ENCODE data around the gene POLR2I.
"Not testable (repeated sequence)": the region's sequence is repeated elsewhere in the genome, so short reads cannot be mapped to it uniquely, and the experiment has no call there.

POLR2I gene

DNA sequence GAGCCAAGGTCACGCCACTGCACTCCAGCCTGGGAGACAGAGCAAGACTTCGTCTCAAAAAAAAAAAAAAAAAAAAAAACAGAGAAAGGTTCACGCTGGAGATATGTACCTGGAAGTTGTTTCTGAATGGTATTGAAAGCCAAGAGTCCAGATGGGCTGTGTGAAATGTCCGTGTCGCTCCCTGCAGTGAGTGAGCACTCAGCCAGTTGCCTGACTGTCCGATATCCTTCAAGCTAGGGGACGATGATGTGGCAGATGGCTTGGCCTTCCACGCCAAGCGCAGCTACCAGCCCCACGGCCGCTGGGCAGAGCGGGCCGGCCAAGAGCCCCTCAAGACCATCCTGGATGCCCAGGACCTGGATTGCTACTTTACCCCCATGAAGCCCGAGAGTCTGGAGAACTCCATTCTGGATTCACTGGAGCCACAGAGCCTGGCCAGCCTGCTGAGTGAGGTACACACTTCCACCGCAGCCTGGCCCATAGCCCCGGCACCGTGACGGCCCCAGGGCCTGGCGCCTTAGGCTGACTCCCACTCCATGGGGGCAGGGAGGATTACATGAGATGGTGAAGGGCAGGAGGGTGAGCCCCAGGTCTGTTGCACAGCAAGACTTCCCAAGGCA is 15.4 kb downstream of the POLR2I start:
- DNase-seq, result no peak

GRCh38 chr19:36097036-36097435 is 17.6 kb downstream of the POLR2I start:
- no peak for DNase-seq

DNA sequence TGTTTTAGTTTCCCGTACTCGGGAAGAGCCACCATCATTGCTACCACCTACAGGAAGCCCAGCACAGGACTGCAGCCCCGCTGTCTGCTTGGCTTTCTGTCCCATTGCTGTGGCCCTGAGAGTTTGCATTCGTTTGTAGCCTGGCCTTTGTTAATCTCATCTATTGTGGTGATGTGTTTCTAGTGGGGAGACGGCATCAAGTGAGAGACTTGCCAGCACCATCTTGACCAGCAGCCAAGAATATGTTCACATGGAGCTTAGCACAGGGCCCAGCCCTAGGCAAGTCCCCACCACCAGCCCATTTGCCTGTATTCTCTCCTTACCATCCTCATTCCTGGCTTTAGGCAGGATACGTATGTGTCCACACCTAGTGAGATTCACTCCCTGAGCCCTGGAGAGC is 21.0 kb downstream of the POLR2I start:
- no peak for DNase-seq

- DNase-seq, result no peak
Measured at GRCh38 chr19:36093146-36093662, 21.5 kb downstream of the POLR2I start.

GRCh38 chr19:36092566-36092965 is 22.1 kb downstream of the POLR2I start:
- DNase-seq, result no peak

GRCh38 chr19:36090910-36091695 is 23.6 kb downstream of the POLR2I start:
- DNase-seq, result no peak

DNA sequence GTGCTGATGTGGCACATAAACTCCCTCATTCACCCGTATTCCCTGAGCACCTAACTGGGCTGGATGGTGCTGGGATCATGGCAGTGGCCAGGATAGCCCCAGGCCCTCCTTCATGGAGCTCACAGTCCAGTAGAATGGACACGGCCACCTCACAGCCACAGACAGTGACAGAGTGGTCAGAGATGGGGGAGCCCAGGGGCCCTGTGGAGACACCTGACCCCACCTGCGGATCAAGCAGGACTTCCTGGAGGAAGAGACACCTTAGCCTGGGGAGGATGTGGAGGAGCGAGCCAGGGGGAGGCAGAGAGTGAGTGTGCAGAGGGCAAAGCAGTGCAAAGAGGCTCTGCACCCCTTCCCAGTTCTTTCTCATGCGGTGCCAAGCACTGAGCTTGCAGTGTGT is 24.8 kb downstream of the POLR2I start:
- no peak for DNase-seq

- no peak for DNase-seq
Measured at GRCh38 chr19:36086326-36086725, 28.3 kb downstream of the POLR2I start.

GRCh38 chr19:36084231-36085009 is 30.3 kb downstream of the POLR2I start:
- DNase-seq, result no peak

DNA sequence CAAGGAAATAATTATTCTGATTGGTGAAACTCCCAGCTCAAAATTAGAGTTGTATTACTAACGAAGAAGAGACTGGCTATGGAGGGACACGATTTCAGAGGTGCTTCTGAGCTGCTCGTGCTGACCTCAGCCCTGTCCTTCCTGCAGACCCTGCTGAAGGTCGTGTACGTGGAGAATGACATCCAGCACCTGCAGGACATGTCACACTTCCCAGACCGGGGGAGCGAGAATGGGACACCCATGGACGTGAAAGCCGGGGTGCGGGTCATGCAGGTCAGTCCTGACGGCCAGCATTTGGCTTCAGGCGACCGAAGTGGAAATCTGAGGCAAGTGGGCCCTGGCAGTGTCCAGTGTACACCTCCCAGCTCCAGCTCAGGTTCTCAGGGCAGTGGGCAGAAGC is 31.8 kb downstream of the POLR2I start:
- no peak for DNase-seq

GRCh38 chr19:36081894-36082293 is 32.8 kb downstream of the POLR2I start:
- no peak for DNase-seq

DNA sequence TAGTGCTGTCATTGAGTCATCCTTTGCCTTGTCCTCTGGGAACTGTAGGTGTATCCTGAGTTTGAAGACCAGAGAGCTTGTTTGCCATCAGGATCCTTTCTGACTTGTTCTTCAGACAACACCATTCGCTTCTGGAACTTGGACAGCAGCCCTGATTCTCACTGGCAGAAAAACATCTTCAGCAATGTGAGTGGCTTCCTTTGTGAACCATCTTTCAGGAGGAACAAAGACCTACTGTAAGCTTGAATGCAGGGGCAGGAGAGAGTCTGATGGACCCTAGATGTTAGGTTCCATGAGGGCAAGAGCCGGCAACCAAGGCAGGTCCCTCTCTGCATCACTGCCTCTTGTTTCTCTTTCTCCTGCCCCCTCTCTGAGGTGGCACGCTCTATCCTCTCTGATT is 33.3 kb downstream of the POLR2I start:
- DNase-seq, result no peak

DNA sequence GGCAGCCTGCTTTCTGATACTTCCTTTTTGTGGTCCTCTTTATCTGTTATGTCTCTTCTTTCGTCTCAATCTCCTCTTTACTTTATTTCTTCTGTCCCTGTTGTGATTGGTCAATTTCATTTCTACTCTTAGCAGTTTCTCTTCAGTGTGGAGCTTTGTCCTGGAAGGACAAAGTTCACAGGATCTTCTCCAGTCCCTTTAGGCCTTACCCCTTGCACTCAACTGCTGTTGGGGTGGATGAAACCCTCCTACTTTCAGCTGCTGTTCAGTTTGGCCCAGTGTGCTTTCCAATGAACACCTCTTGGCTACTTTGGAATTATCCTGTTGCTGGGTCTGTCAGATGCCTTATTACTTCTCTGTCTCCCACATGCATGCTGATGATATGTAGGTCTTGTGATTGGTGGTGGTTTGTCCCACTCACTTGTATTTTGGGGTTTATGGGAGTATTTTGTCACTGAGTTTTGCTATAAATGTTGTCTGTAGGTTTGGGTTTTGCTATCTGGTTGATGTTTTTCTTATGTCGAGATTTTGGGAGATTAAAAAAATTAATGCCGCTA is 35.2 kb downstream of the POLR2I start:
- DNase-seq, result no peak

DNA sequence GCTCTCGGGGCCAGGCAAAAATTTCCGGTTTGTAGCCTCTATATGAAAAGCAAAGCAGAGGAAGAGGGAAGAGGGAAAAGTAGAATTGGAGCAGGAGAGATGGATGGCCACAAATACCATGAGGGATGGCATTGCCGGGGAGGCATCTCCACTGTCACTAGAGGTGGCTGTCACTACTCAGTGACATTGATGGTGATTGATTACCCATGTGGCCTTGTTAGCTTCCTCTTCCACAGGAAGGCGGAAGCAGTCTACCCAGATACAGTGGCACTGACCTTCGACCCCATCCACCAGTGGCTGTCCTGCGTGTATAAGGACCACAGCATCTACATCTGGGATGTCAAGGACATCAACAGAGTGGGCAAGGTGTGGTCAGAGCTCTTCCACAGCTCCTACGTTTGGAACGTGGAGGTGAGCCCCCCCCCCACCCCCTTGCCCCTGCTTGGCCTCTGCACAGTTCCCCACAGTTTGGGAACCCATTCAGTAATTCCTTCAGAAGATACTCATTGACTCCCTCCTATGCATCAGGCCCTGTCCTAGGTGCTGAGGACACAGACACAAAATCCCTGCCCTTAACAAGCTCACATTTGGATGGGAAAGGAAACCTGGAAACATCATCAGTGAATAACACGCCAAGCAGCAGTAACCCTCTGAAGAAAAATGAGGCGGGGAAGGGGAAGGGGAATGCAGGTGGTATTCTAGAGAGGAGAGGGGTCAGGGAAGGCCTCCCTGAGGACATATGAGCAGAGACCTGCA is 41.4 kb downstream of the POLR2I start:
- no peak for DNase-seq

- DNase-seq, result no peak
Measured at GRCh38 chr19:36072081-36072480, 42.6 kb downstream of the POLR2I start.

- not testable (repeated sequence) for DNase-seq
Measured at GRCh38 chr19:36068810-36069499, 45.7 kb downstream of the POLR2I start.

DNA sequence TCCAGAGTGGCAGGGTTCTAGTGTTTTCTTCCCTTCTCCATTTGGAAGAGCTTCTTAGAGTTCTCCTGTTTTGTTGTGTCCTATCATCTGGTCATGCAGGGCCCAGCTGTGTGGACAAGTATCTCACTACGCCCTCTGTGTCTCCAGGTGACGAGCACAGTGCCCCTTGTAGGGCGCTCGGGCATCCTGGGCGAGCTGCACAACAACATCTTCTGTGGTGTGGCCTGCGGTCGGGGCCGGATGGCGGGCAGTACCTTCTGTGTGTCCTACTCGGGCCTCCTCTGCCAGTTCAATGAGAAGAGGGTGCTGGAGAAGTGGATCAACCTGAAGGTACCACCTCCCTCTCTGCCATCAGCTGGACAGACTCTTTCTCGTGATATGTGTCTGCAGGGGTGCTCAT is 47.0 kb downstream of the POLR2I start:
- DNase-seq, result no peak

GRCh38 chr19:36064826-36065225 is 49.8 kb downstream of the POLR2I start:
- no peak for DNase-seq
